ENCODE results near the gene NOL3. TPM values are rescaled to one million over a fixed set of nuclear protein-coding genes. Genes with fewer than 3 reads are reported as not detected.
"Not testable (repeated sequence)": the region's sequence is repeated elsewhere in the genome, so short reads cannot be mapped to it uniquely, and the experiment has no call there.

Gene NOL3
- total RNA-seq (2014; rRNA removed; shearing (Covaris generic)): 18.4 and 22.8 TPM in 2 replicates
- polyA plus RNA-seq (2015; cell fraction: cytosol; rRNA removed): 24.8 and 26.9 TPM in 2 replicates
- polyA plus RNA-seq (2015; cell fraction: nucleus; rRNA removed): 68.5 and 72.4 TPM in 2 replicates

GRCh38 chr16:67170168-67170948, at the start of gene NOL3:
Gene NOL3 (plus strand): TSS chr16:67170538.
- peak; percentile 77 for DNase-seq (ENCODE audit: low read depth)

- DNase-seq (ENCODE audit: low read depth): not testable (repeated sequence)
Observed at GRCh38 chr16:67122799-67123198, 47.5 kb upstream of the NOL3 start.

- DNase-seq (ENCODE audit: low read depth): no peak
Observed at GRCh38 chr16:67128417-67128816, 41.9 kb upstream of the NOL3 start.

GRCh38 chr16:67128887-67129286, 41.5 kb upstream of the NOL3 start:
- no peak for DNase-seq (ENCODE audit: low read depth)

- DNase-seq (ENCODE audit: low read depth): no peak
Observed at GRCh38 chr16:67129422-67129821, 40.9 kb upstream of the NOL3 start.

GRCh38 chr16:67137605-67138004, 32.7 kb upstream of the NOL3 start:
- no peak for DNase-seq (ENCODE audit: low read depth)

GRCh38 chr16:67141391-67141790, 28.9 kb upstream of the NOL3 start:
- no peak for DNase-seq (ENCODE audit: low read depth)

- no peak for DNase-seq (ENCODE audit: low read depth)
Observed at GRCh38 chr16:67142342-67142741, 28.0 kb upstream of the NOL3 start.

- DNase-seq (ENCODE audit: low read depth): no peak
Observed at GRCh38 chr16:67144943-67145342, 25.4 kb upstream of the NOL3 start.

- DNase-seq (ENCODE audit: low read depth): no peak
Observed at GRCh38 chr16:67145746-67146145, 24.6 kb upstream of the NOL3 start.

GRCh38 chr16:67146523-67147357, 23.6 kb upstream of the NOL3 start:
- DNase-seq (ENCODE audit: low read depth): no peak

- no peak for DNase-seq (ENCODE audit: low read depth)
Observed at GRCh38 chr16:67147437-67148140, 22.7 kb upstream of the NOL3 start.

- DNase-seq (ENCODE audit: low read depth): no peak
Observed at GRCh38 chr16:67148221-67148620, 22.1 kb upstream of the NOL3 start.

GRCh38 chr16:67148656-67149275, 21.6 kb upstream of the NOL3 start:
- DNase-seq (ENCODE audit: low read depth): no peak

- no peak for DNase-seq (ENCODE audit: low read depth)
Observed at GRCh38 chr16:67149276-67150046, 20.9 kb upstream of the NOL3 start.

- no peak for DNase-seq (ENCODE audit: low read depth)
Observed at GRCh38 chr16:67150047-67150832, 20.1 kb upstream of the NOL3 start.

- peak; percentile 26 for DNase-seq (ENCODE audit: low read depth)
Observed at GRCh38 chr16:67150833-67151396, 19.4 kb upstream of the NOL3 start, which contains the start of gene B3GNT9. Gene B3GNT9 (minus strand): TSS chr16:67150998. CDS start chr16:67150485, 513 bp downstream.

GRCh38 chr16:67151431-67152097, 18.8 kb upstream of the NOL3 start:
- no peak for DNase-seq (ENCODE audit: low read depth)
